NCI-H748 (cell line): ENCODE data around the gene ITGA11.
"Not testable (repeated sequence)": the region's sequence is repeated elsewhere in the genome, so short reads cannot be mapped to it uniquely, and the experiment has no call there.

Experiments
- DNase-seq: peaks from one replicate; lab custom pipeline; 2025; ENCODE audit not compliant: unreplicated experiment; lab: John Stamatoyannopoulos, UW

ITGA11 gene

DNA sequence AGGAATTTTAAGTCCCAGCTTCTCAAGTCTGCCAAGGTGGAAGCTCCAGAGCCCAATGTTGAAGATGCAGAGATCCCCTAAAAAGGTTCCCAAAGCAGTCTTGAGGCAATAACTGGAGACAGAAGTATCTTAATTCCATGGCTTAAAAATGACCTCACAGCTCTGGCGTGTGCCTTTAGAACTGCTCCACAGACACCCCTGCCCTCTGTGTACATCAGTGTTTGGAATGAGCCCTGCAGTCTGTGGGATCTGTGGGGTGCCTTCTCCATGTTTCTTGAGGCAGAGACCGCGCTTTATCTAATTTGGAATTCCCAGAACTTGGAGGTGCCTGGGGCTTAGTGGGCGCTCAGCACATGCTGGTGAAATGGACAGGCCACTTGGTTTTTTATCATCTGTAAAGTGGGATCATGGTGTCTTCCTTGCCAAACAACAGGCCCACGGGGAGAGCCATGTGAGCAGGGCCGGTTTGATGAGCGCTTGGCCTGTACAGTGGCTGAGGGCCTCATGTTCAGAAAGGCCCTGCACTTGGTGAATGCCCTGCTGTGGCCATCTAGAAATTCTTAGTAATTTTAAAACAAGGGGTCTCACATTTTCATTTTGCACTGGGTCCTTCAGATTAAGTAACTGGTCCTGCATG lies 7.1 kb downstream of the ITGA11 start:
- DNase-seq: no peak

DNA sequence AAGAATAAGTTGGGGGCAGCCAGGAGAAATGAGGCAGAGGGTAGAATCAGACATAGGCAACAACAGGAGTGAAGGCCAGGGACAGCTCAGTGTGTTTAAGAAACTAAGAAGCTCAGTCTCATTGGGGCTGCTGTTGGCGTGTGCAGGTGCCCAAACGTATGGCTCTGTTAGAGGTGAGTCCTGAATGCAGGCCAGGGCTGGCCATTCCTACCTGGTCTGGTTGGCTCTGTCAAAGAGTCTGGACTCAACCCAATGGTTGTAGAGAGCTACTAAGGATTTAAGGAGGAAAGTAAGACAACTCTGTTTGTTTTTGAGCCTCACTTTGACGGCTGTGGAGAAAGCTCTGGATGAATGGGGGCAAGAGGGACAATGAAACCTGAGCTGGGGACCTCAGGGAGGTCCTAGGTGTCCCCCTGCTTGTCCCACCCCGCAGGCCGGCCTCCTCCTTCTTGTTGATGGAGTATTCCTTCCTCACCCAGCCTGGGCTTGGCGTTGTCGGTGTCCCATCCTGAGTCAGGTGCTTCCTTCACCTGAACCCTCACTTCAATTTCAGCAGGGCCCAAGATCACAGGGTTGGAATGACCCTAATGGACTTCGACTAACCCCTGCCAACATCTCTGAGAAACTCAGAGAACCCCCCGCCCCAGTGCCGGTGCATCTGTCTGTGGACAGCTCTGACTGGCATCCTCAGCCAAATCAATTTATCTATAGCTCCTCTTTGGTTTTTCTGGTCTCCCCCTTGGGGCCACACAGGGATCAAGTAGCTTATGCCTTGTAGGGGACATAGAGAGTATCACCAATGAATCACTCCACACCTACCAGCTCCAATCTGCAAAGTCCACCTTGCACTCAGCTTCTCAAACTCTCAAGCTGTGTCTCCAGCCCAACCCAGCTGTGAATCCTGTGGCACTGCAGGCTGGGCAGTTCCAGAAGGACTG lies 8.3 kb downstream of the ITGA11 start:
- no peak for DNase-seq

DNA sequence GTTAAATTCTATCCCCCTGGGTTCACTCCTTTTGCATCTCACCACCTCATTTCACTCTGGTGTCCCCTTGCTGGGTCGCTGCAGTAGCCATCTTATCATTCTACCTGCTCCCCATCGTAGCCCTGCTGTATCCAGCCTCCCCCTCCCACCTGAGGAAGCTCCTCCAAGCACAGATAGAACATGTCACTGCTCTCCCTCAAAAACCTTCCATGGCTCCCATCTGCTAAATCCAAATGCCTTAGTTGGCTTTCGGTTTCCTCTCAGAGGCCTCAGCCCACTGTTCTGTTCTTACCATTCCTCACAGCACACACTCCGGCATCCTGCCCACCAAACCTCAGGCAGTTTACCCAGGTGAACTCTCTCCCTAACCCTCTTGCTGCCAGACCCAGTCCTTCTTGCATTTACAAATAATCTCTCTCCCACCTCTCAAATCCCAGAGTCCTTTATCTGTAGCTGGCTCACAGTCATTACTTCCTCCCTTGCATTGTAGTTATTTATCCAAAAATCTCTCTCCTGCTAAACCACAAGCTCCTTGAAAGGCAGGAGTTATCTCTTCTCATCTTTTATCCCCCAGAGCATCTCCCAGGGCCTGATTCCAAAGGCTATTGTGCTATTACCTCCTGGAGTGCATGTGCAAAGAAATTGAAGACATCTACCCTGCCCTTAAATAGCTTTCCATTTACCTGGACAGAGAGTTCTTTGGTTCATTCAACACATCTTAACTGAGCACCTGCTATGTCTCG lies 9.4 kb downstream of the ITGA11 start:
- not testable (repeated sequence) for DNase-seq

DNA sequence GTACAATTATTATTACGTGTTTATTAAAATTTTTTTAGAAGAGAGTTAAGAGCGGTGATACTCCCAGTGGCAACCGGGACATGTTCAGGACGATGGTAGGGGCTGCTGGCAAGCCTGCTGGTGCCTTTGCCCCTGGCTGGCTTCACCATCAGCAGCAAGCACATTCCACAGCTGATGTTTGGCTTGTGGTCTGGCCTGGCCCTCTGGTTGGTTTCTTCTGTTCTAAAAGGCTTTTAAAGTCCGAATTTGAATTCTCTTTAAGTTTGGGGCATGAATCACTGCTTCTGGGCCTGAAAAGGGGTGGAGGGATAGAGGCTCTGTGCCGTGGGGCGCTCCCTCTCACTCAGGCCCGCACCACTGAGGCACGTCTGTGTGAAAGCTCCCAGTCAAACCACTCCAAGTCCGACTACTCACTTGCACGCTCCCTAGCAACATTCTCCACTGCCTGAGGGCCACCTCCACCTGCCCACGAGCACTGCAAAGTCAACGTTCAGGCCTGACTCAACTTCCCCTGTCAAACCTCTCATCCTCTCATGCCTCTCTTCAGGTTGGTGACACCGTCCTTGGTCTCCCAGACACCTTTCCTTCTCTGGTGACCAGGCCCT lies 10.1 kb downstream of the ITGA11 start:
- no peak for DNase-seq

DNA sequence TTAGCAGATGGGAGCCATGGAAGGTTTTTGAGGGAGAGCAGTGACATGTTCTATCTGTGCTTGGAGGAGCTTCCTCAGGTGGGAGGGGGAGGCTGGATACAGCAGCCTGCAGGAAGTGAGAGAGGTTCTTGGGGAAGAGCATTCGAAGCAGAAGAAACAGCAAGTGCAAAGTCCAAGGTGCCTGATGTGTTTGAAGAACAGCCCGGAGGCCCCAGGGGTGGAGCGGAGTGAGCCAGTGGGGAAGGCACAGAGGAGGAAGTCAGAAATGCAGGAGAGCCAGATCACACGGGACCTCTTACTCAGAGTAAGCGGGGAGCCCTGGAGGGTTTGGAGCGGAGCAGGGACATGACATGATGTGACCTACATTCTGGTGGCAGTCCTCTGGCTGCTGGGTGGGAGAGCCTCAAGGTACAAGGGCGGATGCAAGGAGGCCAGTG lies 10.8 kb downstream of the ITGA11 start:
- DNase-seq: no peak

DNA sequence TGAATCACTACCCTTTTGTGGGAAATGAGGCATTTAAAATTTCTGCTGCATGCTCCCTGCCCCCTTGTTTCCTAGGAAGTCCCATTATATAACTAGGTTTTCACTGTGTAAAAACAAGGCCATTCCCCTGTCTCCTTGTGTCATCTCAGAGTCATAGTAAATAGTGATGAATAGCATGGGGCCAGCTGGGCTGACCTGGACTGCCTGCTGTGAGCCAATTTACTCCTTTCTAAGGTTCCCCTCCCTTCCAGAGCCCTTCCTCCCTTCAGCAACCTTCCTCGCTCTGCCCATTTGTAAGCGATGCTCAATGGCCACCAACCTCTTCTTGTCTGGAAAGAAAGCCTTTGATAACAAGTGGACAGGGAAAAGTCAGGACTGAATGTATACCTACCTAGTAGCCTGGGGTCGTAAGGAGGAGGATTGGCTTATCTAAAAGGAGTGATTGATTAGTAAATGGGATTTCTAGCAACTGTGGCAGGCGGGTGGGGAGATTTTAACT lies 11.7 kb downstream of the ITGA11 start:
- peak; percentile 58 for DNase-seq

DNA sequence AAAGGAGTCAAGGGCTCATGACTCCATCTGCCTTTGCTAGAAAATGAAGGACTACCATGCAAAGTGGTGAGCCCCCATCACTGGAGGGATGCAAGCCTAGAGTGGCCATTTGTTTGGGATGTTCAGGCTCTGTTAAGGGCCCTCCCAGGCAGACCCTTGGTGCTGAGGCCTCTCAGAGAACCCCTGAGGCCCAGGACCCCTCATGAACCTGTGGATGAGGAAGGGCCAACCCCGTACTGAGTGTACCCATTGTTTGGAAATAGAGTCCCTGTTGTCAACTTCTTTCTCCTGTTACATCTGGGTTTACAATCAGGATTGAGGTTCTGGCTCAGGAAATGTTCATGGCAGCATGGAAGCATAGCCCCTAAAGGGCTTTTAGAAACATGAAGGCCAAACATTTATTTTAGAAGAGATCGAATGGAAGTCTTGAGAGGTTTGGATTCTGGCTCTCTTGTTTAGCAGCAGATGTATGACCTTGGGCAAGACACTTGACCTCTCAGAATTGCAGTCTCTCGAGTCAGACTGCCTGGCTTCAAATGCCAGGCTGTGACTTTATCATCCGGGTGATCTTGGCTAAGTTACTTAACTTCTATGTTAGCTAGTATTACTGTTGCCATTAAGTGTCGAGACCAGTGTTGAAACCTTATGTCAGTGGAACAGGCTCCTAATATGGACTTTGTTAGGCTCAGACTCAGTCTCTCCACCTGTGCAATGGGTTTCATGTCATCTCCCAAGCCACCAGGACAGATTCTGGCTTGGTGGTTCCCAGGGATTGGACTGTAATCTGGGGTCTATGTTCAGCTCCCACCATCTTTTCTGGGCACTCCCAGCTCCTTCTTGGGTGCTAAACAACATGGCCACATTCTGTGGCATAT lies 12.4 kb downstream of the ITGA11 start:
- DNase-seq: no peak

DNA sequence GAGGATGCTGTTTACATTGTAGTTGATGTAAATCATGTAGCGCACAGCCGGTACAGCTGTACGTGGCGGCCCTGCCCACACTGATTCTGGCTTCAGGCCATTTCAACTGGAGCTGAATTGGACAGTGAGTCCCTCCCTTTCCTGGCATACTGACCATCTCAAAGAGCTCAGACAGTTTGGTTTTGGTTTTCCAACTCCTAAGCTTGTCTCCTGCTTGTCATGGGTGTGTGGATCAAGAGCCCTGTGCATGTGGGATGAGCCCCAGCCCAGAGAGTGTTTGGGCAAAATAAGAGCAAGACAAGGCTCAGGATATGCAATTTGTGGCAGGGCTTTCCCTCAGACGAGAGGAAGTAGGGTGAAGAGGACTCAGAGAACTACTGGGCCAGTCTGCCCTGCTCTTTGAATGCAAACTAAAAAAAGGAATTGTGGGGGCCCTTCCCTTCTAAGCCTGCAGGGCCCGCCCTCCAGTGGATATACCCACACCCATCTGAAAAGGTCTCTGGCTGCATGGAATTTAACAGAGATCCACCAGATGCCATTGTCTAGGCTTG lies 13.3 kb downstream of the ITGA11 start:
- DNase-seq: peak; percentile 58

DNA sequence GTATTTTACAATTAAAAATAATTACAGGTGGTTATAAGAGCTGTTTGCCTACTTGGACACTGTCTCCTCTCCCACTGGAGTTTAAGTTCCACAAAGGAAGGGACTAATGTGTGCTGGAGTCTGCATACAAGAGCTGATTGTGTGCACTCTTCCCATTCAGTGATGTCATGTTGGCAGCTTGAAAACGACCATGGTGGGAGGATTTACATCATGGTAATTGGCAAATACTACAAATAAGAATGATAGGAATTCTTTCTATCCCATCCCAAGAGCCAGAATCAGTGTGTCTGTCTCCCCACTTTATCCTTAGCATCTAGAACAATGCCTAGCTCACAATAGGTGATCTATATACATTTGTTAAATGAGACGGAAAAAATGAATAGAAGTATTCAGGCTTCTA lies 14.1 kb downstream of the ITGA11 start:
- no peak for DNase-seq

DNA sequence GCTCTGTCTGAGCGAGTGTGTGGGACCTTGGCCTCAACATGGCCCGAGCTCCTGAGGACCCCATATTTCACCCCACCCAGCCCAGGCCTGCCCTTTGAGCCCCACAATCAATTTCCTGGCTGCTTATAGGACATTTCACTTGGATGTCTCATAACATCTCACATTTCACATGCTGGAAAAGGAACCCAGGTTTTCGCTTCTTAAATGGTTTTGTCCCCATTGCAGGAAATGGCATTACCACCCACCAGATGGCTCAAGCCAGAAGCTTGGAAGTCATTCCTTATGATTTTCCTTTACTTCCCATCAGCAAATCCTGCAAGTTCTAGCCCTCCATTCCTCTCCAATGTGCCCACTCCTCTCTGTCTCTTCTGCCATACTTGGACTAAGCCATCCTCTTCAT lies 14.9 kb downstream of the ITGA11 start:
- DNase-seq: no peak

DNA sequence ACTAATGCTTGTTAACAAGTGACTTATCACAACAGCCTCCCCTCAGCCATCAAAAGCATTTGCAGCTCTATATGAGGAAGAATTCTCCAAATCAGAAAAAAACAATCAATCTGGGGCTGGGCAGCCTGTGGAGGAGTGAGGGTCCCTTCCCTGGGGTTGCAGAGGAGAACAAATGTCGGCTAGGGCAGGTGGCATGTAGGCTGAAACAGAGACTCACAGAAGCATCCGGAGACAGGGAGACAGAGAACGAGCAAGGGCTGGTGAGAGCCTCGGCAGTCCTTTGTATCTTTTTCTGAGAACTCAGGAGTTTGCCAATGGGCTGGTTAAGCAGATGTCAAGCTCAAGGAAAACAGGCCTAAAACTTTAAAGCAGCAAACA lies 15.8 kb downstream of the ITGA11 start:
- DNase-seq: no peak

DNA sequence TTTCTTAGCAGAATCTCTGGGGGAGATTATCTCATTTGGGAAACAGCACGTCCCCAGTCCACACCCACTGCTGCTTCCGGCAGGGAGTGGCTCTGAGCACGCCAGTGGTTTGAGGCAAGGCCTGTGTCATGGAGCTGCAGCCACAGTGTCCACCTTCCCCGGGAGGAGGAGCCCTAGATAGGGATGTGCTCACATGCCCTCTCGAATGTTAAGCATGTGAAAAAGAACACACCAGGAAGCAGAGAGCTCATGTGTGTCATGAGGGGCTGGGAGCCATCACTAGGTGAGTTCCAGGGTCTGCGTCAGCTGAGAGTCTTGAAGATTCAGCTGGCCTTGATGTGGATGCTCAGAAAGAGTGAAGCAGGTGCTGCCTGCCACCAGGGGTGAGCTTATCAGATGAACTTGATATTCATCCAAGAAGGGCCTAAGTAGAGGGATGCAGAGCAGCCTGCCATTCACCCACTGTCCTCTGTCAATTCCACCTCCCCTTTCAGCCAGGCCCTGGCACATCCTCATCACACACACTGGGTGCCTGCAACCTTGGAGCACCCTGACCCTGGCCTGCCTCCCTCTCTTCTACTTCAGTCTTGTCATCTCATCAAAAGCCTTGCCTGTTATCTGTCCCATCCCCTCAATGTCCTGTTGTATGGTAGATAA lies 16.3 kb downstream of the ITGA11 start:
- no peak for DNase-seq

DNA sequence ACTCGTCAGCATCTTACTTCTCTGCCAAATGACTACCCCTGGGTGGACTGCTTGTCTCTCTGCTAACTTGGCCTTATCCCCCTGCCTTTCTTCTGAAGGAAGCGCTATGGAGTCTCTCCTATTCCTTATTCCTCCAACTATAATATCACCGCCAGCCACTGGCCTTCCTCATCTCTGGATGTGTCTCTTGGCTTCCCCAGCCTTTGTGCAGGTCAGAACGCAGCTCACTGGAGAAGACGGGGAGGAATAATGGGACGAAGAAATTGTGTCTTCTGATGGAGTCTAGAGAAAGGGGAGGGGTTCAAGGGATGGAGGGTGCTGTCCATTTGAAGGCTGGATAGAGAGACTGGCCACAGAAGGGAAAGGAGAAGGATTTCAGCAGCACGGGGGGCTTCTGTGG lies 16.9 kb downstream of the ITGA11 start:
- no peak for DNase-seq

DNA sequence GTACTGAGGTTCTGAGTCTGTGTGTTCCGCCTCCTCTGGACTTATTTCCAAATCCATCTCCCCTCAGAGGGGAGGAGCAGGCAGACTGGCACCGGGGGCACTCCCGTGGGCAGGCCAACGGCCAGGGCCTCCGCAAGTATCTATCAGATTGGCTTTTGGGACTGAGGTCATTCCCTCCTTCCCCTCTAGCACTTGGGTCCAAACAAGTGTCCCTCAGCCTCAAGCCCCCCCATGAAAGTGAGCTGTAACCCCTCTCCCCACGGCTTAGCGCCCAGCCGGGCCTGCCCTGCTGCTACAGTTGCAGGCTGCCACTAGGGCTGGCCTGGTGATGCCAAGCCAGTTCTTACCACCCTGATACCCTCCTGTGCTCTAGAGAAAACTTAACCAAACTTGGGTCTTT lies 17.4 kb downstream of the ITGA11 start:
- DNase-seq: no peak

DNA sequence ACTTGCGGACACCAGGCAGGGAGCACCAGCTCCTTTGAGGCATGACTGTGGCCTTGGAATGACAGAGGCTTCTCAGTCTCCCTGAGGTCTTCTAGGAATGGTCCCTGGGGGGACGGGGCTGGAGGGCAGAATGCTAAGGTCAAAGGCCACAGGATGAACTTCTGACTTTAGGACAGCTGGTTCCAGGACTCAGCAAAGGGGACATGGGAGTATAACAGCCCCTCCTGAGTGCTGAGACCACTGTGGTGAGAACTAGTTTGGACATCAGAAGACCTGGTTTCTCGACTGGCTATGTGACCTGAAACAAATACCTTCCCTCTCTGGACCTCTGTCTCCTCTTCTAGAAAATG lies 17.8 kb downstream of the ITGA11 start:
- no peak for DNase-seq

DNA sequence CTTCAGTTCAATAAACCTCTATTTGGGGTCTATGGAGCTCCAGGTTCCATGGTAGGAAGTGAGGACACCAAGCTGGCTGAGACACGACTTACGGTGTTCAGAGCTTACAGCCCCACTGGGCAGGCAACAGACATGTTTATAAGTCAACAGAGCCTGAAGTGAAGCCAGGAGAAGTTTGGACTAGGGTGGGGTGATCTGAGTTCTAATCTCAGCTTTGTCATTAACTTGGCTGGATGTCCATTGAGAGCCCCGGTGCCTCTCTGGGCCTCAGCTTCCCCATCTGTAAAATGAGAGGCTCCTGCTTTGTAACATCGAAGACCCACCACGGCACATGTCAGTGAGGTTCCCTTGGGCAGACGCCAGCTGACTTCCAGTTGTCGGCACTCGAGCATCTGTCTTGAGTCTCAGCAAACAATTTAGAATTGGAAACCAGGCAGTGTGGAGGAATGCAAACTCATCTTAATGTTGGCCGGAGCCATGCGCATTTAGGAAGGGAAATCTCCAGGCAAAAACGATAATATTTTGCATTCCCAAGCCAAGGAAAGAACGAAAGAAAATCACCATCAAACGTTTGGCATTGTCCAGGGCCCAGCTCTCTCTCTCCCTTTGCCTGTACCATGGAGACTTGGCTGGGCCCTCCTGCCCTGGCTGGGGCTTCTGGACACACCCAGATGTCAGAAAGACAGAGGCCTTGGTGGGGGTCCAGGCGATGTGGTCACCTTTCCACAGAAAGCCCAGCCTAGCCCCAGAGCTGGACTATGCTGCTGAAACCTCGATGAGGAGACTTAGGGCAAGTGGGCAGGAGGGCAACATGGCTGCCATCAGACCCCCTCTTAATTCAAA lies 18.4 kb downstream of the ITGA11 start:
- DNase-seq: no peak

DNA sequence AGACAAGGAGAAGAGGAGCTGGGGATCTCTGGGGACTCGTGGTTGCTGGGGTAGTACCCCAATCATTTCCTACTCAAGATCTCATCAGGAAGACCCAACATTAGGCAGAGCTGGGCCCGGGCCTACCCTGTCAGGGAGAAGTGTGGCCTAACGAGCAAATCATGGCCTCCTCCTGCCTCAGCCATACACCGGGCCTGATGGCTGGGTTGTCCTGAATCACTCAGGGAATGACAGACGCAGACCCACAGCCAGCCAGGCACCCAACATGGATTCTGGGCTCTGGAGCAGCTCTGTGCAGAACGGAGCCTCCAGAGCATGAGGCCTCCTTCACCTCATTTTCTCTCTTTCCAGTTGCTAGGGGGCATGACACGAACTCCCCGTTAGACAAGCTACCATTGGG lies 19.7 kb downstream of the ITGA11 start:
- DNase-seq: no peak

DNA sequence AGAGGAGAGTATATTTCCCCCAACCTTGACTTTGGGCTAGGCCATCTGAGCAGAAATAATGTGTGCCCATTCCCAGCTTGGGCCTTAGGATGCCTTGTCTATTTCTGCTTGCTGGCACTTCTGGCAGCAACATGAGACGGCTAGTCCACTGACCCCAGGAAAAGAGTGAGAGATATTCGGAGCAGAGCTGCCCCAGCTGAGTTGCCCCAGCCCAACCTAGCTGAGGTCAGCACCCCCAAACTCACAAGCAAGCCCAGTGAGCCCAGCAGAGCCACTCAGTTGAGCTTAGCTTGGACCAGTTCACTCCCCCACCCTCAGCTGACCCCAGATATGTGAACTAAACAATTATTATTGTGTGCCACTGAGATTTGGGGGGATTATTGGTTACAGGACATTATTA lies 20.2 kb downstream of the ITGA11 start:
- no peak for DNase-seq

DNA sequence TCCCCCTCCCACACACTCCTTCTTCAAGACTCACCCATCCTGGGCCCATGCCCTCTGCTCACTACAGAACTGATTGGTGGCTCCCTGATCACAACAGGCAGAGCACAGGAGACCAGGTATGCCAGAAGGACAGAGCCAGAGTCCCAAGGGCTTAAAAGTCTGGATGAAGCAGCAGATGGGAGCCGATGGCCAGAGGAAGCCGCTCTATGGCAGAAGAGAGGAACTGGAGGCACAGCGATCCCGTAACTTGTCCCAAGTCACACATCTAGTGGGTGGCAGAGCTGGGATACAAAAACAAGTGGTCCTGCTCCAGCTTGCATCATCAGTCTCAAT lies 20.7 kb downstream of the ITGA11 start:
- DNase-seq: no peak
